ENCODE measurements around the gene SKP1.
"Not testable (repeated sequence)": the region's sequence is repeated elsewhere in the genome, so short reads cannot be mapped to it uniquely, and the experiment has no call there.

Gene SKP1

DNA sequence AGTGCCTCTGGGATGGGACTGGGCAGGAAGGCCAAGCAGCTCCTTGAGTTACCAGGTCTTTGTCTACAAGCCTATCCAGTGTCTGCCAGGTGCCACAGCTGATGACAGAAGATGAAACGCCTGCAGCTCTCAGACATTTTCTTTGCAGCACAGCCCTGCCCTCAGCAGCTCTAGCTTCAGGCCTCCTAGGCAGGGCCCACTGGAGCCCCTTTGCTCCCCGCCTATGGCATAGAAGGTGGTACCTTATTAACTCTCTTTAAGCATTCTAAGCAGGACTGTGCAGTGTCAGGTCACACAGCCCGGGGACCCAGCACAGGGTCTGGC lies 1.3 kb upstream of the SKP1 start:
- in situ Hi-C loops (cut with MboI; ENCODE audit: low sequenced_read_pairs), result loop anchor here (25.0 kb wide), 1 partner anchor 109 kb away; no protein-coding TSS in a partner anchor

GRCh38 chr5:134177369-134178095 lies 782 bp upstream of the SKP1 start:
- in situ Hi-C loops (cut with MboI; ENCODE audit: low sequenced_read_pairs), result loop anchor here (25.0 kb wide), 1 partner anchor 110 kb away; no protein-coding TSS in a partner anchor

DNA sequence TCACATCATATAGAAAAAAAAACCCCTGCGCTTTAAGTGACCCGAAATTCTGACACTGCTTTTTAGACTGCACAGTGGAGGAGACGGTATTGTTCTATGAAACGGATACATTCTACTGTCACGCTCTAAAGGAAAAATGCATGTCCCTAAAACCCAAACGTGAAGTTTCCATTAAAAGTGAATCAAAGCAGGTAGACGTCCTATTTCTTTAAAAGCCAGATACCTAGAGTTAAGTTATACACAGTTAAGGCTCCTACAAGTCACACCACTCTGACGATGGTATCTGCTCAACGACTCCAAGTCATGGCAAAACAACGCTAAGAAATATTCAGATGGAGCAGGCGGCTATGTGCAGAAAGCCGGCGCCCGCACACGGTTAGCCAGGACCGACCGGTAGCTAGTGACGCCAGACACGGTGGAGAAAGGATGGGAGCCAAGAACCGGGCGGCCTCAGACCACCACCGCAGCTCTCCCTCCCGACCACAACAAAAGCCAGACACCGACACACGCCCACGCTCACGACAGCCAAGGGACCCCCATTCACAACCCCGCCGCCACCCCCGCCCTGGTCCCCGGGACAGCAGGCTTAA lies 734 bp downstream of the SKP1 start:
- in situ Hi-C loops (cut with MboI; ENCODE audit: low sequenced_read_pairs), result loop anchor here (25.0 kb wide), 1 partner anchor 111 kb away; no protein-coding TSS in a partner anchor

DNA sequence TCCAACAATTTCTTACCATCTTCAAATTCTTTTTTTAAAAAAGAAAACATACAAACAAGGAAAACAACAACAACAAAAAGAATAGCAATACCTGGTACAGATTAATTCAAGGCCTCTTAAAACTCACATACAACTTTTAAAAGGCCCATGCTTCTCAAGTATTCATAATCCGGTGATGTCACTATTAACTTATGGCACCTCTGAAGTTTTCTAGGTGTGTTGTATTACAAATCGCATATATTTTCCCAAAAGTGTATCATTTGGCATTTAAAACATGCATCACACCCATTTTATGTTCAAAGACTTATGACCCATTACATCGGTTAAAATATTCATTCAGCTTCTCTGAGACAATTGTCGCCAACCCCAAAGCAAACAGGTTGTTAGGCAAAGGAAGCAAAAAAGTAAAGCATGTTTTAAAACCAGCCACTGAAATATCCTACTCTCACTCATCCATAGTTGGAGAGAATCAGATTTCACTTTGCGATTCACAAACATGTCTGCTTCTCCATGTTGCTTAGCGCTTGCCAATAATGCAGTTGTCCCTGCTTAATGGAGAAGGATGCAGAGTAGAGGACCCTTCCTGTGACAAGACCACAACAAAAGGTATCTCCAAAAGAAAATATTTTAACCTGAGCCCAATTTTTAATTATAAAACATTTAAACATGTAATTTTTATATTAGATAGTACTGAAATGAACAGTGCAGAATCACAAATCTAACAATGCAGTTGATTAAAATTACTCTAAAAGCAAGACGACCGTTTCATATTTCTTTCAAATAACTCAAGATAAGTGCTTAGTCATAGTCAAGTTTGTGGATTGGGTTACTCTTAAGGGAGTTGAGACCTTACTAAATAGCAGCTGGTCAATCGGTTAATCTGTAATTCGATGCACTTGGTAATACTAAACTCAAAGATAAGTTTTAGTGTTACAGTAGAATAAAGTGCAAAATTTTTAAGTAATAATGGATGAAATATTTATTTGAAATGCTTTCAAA lies 1.6 kb downstream of the SKP1 start:
- in situ Hi-C loops (cut with MboI; ENCODE audit: low sequenced_read_pairs), result loop anchor here (25.0 kb wide), 1 partner anchor 112 kb away; no protein-coding TSS in a partner anchor

DNA sequence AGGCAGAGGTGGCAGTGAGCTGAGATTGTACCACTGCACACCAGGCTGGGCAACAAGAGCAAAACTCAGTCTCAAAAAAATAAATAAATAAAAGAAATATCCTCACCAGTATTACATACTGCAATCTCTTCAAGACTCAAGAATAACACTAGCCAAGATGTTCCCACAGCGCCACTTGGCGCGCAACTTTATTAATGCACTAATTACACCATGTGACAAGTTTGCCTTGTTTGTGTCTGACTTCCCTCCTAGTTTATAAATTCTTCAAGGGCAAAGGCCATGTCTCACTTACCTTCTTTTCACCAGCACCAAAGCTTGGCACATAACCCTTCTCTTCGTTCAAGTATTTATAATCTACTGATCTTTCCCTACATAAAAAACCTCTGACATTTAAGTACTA lies 4.8 kb downstream of the SKP1 start:
- in situ Hi-C loops (cut with MboI; ENCODE audit: low sequenced_read_pairs), result no loop called here

- in situ Hi-C loops (cut with MboI; ENCODE audit: low sequenced_read_pairs), result no loop called here
These were observed 14.2 kb downstream of the SKP1 start for GRCh38 chr5:134162592-134162991.

GRCh38 chr5:134161513-134162395 lies 15.0 kb downstream of the SKP1 start:
- in situ Hi-C loops (cut with MboI; ENCODE audit: low sequenced_read_pairs), result no loop called here

DNA sequence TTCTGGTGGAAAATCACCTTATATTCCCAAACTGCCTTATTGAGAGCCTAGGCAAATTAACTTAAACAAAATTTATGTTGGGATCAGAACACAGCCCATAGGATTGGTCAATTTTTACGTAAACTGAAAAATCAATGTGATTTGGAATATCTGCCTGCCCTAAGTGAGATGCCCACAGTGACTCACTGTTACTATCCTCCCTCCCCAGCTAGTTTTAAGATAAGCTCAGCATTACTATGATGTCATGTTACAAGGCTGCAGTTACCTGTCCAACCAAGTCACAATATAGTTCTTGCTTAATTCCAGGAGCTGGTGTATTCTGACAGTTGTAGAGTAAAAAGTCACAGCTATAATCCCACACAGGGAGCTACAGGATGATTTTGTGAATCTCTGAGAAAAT lies 23.1 kb downstream of the SKP1 start:
- in situ Hi-C loops (cut with MboI; ENCODE audit: low sequenced_read_pairs), result no loop called here

GRCh38 chr5:134153241-134153640 lies 23.5 kb downstream of the SKP1 start:
- in situ Hi-C loops (cut with MboI; ENCODE audit: low sequenced_read_pairs), result no loop called here

DNA sequence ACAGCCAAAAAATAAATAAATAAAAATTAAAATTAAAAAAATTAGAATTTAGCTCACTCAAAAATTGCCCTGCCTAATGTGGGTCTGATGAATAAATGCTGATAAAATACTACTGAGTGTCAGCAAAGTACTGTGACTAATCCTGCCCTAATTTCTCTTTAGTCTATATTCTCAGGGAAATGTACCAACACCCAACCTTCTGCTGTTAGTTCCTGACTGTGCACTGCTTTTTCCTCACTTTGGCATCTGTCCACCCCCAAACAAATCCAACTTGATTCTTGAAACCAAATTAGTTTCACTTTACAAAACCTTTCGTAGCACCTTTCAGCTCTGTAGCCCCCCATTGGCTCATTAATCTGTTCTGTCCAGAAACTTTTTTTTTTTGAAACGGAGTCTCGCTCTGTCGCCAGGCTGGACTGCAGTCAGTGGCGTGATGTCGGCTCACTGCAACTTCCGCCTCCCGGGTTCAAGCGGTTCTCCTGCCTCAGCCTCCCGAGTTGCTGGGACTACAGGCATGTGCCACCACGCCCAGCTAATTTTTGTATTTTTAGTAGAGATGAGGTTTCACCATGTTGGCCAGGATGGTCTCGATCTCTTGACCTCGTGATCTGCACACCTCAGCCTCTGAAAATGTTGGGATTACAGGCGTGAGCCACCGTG lies 24.4 kb downstream of the SKP1 start:
- in situ Hi-C loops (cut with MboI; ENCODE audit: low sequenced_read_pairs), result not testable (repeated sequence)

- in situ Hi-C loops (cut with MboI; ENCODE audit: low sequenced_read_pairs), result no loop called here
These were observed 25.0 kb downstream of the SKP1 start for GRCh38 chr5:134151723-134152122.

DNA sequence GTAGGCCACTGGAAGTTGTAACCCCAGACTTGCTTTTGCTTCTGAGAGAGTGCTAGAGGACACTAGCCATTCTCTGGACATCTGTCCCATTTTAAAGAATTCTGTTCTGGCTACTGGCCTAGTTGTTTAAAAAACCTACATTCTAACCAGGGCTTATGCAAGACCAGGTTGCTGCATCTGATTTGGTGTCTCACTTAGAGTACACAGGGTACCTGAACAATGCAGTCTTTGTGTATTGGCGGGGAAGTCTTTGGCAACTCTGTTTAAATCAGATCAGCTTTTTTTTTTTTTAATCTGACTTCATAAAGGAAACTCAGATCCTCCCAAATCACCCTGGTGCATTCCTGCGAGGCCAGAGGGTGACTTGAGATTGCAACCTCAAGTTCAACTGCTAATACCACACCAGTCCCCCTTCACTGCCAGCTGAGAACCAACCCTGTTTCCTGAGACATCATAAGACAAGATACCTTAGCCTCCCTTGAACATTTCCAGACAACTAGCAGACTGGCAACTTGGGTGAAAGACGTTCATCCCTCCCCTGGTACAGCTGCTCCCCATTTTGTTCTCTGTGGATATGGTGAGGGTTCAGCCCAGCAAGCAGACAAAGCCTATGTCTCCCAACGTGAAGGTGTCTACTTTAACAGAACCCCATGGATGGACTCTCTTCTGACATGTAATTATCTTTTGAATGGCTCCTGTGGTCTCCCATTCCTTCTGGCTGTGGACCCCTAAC lies 27.0 kb downstream of the SKP1 start:
- in situ Hi-C loops (cut with MboI; ENCODE audit: low sequenced_read_pairs), result no loop called here

GRCh38 chr5:134148986-134149539 lies 27.7 kb downstream of the SKP1 start:
- in situ Hi-C loops (cut with MboI; ENCODE audit: low sequenced_read_pairs), result no loop called here

DNA sequence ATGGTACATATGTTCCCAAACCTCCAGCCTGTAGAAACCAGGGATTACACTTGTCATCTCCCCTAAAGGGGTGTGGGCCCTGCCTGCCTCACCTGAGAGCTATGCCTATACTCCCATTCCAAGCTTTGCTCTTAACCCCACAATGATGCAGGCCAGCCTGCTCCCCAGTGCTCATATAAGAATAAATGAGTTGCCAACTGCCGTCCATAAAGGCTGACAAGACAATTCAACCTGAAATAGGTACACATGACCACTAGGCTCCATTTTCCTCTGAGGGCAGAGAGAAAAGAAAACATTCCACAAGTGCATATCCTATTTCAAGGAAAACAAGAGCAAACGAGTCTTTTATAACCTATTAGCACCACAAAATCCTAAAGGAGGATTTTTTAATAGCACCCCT lies 28.4 kb downstream of the SKP1 start:
- in situ Hi-C loops (cut with MboI; ENCODE audit: low sequenced_read_pairs), result no loop called here

GRCh38 chr5:134146651-134147518 lies 29.9 kb downstream of the SKP1 start:
- in situ Hi-C loops (cut with MboI; ENCODE audit: low sequenced_read_pairs), result no loop called here

DNA sequence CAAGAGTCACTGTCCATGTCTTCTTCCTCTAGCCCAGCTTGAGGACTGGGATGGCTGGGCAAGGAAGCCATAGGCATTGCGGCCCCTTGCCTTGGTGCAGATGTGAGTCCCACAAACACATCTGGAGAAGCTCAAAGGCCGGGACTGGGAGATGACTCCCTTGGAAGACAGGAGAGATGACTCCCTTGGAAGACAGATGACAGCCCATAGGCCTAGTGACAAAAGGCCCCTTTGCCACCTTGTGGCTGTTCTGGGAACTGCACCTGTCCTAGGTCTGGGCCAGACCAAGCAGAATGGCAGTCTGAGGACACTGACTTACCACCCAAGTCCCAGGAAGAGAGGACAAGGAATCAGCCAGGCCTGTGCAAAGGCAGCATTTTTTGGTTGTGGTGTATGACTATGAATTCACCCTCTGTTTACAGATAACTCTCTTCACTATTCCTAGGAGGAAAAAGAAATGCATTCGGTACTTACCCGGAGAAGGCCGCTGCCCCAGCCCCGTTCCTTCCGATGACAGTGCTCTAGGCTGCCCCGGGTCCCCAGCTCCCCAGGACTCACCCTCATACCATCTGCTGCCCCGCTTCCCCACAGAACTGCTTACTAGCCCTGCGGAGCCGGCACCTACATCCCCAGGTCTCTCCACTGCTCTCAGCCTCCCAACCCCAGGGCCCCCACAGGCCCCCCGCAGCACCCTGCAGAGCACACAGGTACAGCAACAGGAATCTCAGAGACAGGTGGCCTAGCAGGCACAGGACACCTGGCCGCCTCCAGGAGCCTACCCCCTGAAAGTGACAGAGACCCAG lies 30.8 kb downstream of the SKP1 start:
- in situ Hi-C loops (cut with MboI; ENCODE audit: low sequenced_read_pairs), result no loop called here

All from HL-60/S4 treated with phorbol 12-myristate 13-acetate at 8.2 ng/mL for 4 days and 3 days (cell line).